Measurements from ENCODE around the gene C1QTNF8. TPM values are rescaled to one million over a fixed set of nuclear protein-coding genes. Genes with fewer than 3 reads are reported as not detected.
A peak's percentile ranks its signal among the peaks of the same experiment; 100 is the strongest.

C1QTNF8 gene
- total RNA-seq, 1 experiment from 2014 or later: not detected

GRCh38 chr16:1048442-1049112, 47.5 kb downstream of the C1QTNF8 start:
- CTCF ChIA-PET: no interaction called here
- Histone ChIP-seq H3K27me3 (ENCODE audit: insufficient read depth, low read depth) (peaks cover 41% of the 10 kb centered on the region), H3K79me2 (ENCODE audit: low read depth) (no peaks in the 10 kb centered on the region), H2AFZ (no peak overlapping the region), H3K4me3 (no peak overlapping the region), H3K4me2 (no peak overlapping the region), H3K27ac (no peak overlapping the region), H3F3A (ENCODE audit: insufficient read depth, low read depth) (no peaks in the 10 kb centered on the region), H4K20me1 (ENCODE audit: insufficient read depth) (no peaks in the 10 kb centered on the region), H3K36me3 (ENCODE audit: low read depth) (no peaks in the 10 kb centered on the region), H3K9me2 (ENCODE audit: insufficient read depth) (no peaks in the 10 kb centered on the region), H3K9me3 (ENCODE audit: insufficient read depth, low read depth) (no peaks in the 10 kb centered on the region), H3K4me1 (replicated peaks; ENCODE audit: insufficient read depth) (no peaks in the 10 kb centered on the region)
- intact Hi-C loops (cut with micrococcal nuclease; ENCODE audit: unreplicated experiment): no loop called here
- TF ChIP-seq CTCF (conservative IDR thresholded peaks at IDR 0.05) (no peak), EZH2 (IDR thresholded peaks at IDR 0.05; ENCODE audit: low read depth) (no peak)
- POLR2A ChIA-PET (ENCODE audit: unreplicated experiment): no interaction called here
- DNase-seq: peak in 1 of 2 experiments; percentile 50
- no TSS peak for BruUV-seq (replicated peaks)

DNA sequence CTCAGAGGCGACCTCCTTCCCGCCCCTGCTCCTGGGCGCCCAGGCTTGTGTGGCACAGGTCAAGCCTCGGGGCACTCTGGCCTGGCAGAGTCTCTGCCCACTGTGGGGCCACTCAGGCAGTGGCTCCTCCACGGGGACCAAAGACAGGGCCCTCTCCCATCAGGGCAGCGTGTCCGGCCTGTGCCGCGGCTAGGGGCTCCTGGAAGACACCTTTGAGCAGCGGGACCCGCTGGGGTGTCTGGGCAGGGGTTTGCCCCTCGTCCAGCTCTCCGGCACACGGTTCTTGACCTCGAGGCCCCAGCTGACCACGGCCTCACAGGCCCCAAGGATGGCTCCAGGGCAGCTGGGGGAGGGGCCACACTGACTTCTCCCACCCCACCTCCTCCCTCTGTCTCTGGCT, 48.2 kb downstream of the C1QTNF8 start:
- no peak overlapping the region for H3K27ac ChIP-seq
- intact Hi-C loops (cut with micrococcal nuclease; ENCODE audit: unreplicated experiment): no loop called here

GRCh38 chr16:1047123-1047522, 48.9 kb downstream of the C1QTNF8 start:
- Histone ChIP-seq H3K4me3 (no peak overlapping the region), H3K79me2 (ENCODE audit: low read depth) (no peaks in the 10 kb centered on the region), H3K4me1 (replicated peaks; ENCODE audit: insufficient read depth) (no peaks in the 10 kb centered on the region), H3F3A (ENCODE audit: insufficient read depth, low read depth) (no peaks in the 10 kb centered on the region), H3K4me2 (no peak overlapping the region), H3K9me2 (ENCODE audit: insufficient read depth) (no peaks in the 10 kb centered on the region), H3K27ac (no peak overlapping the region), H2AFZ (no peak overlapping the region), H3K36me3 (ENCODE audit: low read depth) (no peaks in the 10 kb centered on the region), H3K9me3 (ENCODE audit: insufficient read depth, low read depth) (no peaks in the 10 kb centered on the region), H4K20me1 (ENCODE audit: insufficient read depth) (no peaks in the 10 kb centered on the region), H3K27me3 (ENCODE audit: insufficient read depth, low read depth) (peaks cover 28% of the 10 kb centered on the region; the same call in 1 of the 2 replicates)
- no peak for TF ChIP-seq EZH2 (IDR thresholded peaks at IDR 0.05; ENCODE audit: low read depth)
- TF ChIP-seq CTCF (conservative IDR thresholded peaks at IDR 0.05): no peak
- no TSS peak for BruUV-seq (replicated peaks)
- ChIA-PET POLR2A (ENCODE audit: unreplicated experiment) (no interaction called here), CTCF (no interaction called here)
- no peak for DNase-seq
- intact Hi-C loops (cut with micrococcal nuclease; ENCODE audit: unreplicated experiment): no loop called here

More for the DNA sequence above, 48.2 kb downstream of the C1QTNF8 start:
- no peaks in the 10 kb centered on the region for H3F3A ChIP-seq (ENCODE audit: insufficient read depth, low read depth)
- H3K4me2 ChIP-seq: no peak overlapping the region
- H3K9me2 ChIP-seq (ENCODE audit: insufficient read depth): no peaks in the 10 kb centered on the region
- ChIA-PET POLR2A (ENCODE audit: unreplicated experiment) (no interaction called here), CTCF (no interaction called here)
- H3K79me2 ChIP-seq (ENCODE audit: low read depth): no peaks in the 10 kb centered on the region
- no peak for TF ChIP-seq CTCF (conservative IDR thresholded peaks at IDR 0.05)
- TF ChIP-seq EZH2 (IDR thresholded peaks at IDR 0.05; ENCODE audit: low read depth): no peak
- no peaks in the 10 kb centered on the region for H4K20me1 ChIP-seq (ENCODE audit: insufficient read depth)
- no peaks in the 10 kb centered on the region for H3K4me1 ChIP-seq (replicated peaks; ENCODE audit: insufficient read depth)
- no peaks in the 10 kb centered on the region for H3K36me3 ChIP-seq (ENCODE audit: low read depth)
- H2AFZ ChIP-seq: no peak overlapping the region
- no TSS peak for BruUV-seq (replicated peaks)
- no peak for DNase-seq
- no peaks in the 10 kb centered on the region for H3K9me3 ChIP-seq (ENCODE audit: insufficient read depth, low read depth)
- H3K4me3 ChIP-seq: no peak overlapping the region
- H3K27me3 ChIP-seq (ENCODE audit: insufficient read depth, low read depth): peaks cover 34% of the 10 kb centered on the region

Data from PC-9 (cell line).